H1 (cell line): ENCODE results near the gene STARD4. TPM values are rescaled to one million over a fixed set of nuclear protein-coding genes. Genes with fewer than 3 reads are reported as not detected.

Experiments used
- CREB1 ChIP-seq: IDR thresholded peaks from 2 replicates; pipeline ENCODE4 v1.6.1; 2012; ENCODE audit warnings: inconsistent platforms
- KDM1A ChIP-seq: fragments of 200-600, 300-600 bp; sonication (generic); IDR thresholded peaks from 2 replicates; pipeline ENCODE4 v1.7.1; 2016; ENCODE audit warnings: mild to moderate bottlenecking, low read length, borderline replicate concordance
- SIRT6 ChIP-seq: IDR thresholded peaks from one replicate; pipeline ENCODE4 v1.7.1; 2012; ENCODE audit warnings: low read length, inconsistent platforms
- TCF12 ChIP-seq: IDR thresholded peaks from 2 replicates; pipeline ENCODE4 v1.6.1; 2011; ENCODE audit warnings: low read depth, mild to moderate bottlenecking, low read length
- YY1 ChIP-seq: IDR thresholded peaks from 2 replicates; pipeline ENCODE4 v1.6.1; 2011; ENCODE audit warnings: low read depth, mild to moderate bottlenecking, low read length
- polyA plus RNA-seq, 7 experiments: library from polyadenylated mRNA; depleted of rRNA in 3 of 7; stranded (reverse) in 5 of 7; unstranded in 2 of 7; fragments of >200 nt in 5 of 7; fragments of 200-250 nt in 2 of 7; gene quantifications; 1 replicate in 5 of 7; 2 replicates in 1 of 7; 4 replicates in 1 of 7; pipeline versions ENCODE4 v1.2.1 to v1.2.3, GENCODE V29; 2011 to 2013; ENCODE audit warnings: missing spikeins in 2 of 7, mixed read lengths in 2 of 7
- total RNA-seq: library from RNA; stranded (reverse); fragmentation: NEBNext Ultra II Directional; extraction: Animal tissue kit (Norgen Biotek cat#: 25700); gene quantifications from 2 replicates; pipeline ENCODE4 v1.2.1, GENCODE V29; 2021

STARD4 gene
- total and polyA plus RNA-seq, 2 of the 8 experiments (the other 6 are each of a cell fraction or from before 2014, with no cell fraction given): 10.8 to 47.9 TPM

- TF ChIP-seq CREB1: no peak
- TF ChIP-seq SIRT6: no peak
- no peak for TF ChIP-seq KDM1A
- TF ChIP-seq TCF12: no peak
- no peak for TF ChIP-seq YY1
These were observed 9.4 kb downstream of the STARD4 start (continued) for GRCh38 chr5:111502956-111503355.
